ENCODE data around the gene CELA3B.

DNA sequence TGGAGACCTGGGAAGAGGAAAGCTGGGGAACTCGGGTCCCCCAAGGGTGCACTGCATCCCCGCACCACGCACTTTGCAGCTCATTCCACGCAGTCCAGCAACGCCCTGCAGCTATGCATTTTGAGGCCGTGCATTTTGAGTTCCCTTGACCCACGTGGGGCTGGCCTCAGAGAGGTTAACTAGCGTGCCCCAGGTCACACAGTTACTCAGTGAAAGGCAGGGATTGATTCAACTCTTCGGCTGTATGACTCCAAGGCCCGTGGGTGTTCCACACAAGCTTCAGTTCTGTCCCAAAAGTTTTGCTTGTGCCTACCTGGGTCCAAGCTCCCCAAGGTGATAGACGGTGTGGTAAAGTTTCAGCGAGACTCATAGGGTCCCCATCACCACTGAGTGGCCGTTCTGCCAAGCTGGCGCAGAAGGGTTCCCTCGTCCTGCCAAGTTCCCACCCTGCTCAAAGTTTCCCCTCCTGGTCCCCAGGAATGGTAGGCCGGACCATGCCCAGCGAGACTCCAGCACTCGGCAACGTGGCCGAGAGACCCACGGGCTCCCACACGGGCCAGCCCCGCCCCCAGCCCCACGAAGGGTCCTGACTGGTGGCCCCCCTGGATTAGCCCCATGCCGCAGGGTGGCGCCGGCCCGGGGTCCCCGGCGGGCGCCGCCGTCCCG, 40.3 kb upstream of the CELA3B start:
- no peak for TF ChIP-seq ZNF8 (CRISPR knock-in tag; IDR thresholded peaks at IDR 0.05)
- TF ChIP-seq GLIS3 (CRISPR knock-in tag; IDR thresholded peaks at IDR 0.05): no peak
- TF ChIP-seq PATZ1 (CRISPR knock-in tag; IDR thresholded peaks at IDR 0.05; ENCODE audit: borderline replicate concordance): no peak
- no peak for TF ChIP-seq ARNTL (CRISPR knock-in tag; IDR thresholded peaks at IDR 0.05; ENCODE audit: borderline replicate concordance, low read depth)
- TF ChIP-seq ZFP30 (CRISPR knock-in tag; IDR thresholded peaks at IDR 0.05): no peak
- TF ChIP-seq RARB (CRISPR knock-in tag; IDR thresholded peaks at IDR 0.05): no peak

Measured in SK-N-SH treated with all-trans-retinoic acid at 6 μM for 48 hours (cell line).